Duodenal mucosa (tissue), 2 donors: ENCODE measurements around the gene EIF4G1.

Source experiments
- H3K27ac ChIP-seq: one replicate; pipeline ENCODE4 v1.7.0; 2013; ENCODE audit warnings: low read depth, low read length
- H3K27me3 ChIP-seq, 2 donors: one replicate each; pipeline ENCODE4 v1.7.0; 2013; ENCODE audit warnings: low read length in 2 of 2, control low read depth in 1 of 2; ENCODE audit not compliant: insufficient read depth in 2 of 2, control insufficient read depth in 1 of 2
- H3K36me3 ChIP-seq, 2 donors: one replicate each; pipeline ENCODE4 v1.7.0; 2013; ENCODE audit warnings: low read length in 2 of 2, control low read depth in 1 of 2; ENCODE audit not compliant: insufficient read depth in 2 of 2, control insufficient read depth in 1 of 2
- H3K4me1 ChIP-seq, 2 donors: one replicate each; pipeline ENCODE4 v1.7.0; 2013; ENCODE audit warnings: low read length in 2 of 2, control low read depth in 1 of 2; ENCODE audit not compliant: insufficient read depth in 2 of 2, control insufficient read depth in 1 of 2
- H3K4me3 ChIP-seq, 2 donors: one replicate each; pipeline ENCODE4 v1.7.0; 2013; ENCODE audit warnings: low read length in 2 of 2, low read depth in 1 of 2
- H3K9ac ChIP-seq, 2 donors: one replicate each; pipeline ENCODE4 v1.7.0; 2013; ENCODE audit warnings: low read length in 2 of 2, low read depth in 1 of 2
- H3K9me3 ChIP-seq, 2 donors: one replicate each; pipeline ENCODE4 v1.7.0; 2013; ENCODE audit warnings: low read length in 2 of 2, control low read depth in 1 of 2; ENCODE audit not compliant: control insufficient read depth in 1 of 2

The EIF4G1 gene

DNA sequence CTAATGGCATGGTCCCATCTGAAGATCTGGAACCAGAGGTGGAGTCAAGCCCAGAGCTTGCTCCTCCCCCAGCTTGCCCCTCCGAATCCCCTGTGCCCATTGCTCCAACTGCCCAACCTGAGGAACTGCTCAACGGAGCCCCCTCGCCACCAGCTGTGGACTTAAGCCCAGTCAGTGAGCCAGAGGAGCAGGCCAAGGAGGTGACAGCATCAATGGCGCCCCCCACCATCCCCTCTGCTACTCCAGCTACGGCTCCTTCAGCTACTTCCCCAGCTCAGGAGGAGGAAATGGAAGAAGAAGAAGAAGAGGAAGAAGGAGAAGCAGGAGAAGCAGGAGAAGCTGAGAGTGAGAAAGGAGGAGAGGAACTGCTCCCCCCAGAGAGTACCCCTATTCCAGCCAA, 7.3 kb downstream of the EIF4G1 start:
- Histone ChIP-seq H3K27ac (no peak overlapping the region), H3K27me3 (no peaks in the 10 kb centered on the region), H3K9ac (no peak overlapping the region), H3K9me3 (no peaks in the 10 kb centered on the region), H3K4me1 (peaks cover 34% of the 10 kb centered on the region in 2 donors), H3K4me3 (no peak overlapping the region), H3K36me3 (peaks cover 63 to 91% of the 10 kb centered on the region in 2 donors)

DNA sequence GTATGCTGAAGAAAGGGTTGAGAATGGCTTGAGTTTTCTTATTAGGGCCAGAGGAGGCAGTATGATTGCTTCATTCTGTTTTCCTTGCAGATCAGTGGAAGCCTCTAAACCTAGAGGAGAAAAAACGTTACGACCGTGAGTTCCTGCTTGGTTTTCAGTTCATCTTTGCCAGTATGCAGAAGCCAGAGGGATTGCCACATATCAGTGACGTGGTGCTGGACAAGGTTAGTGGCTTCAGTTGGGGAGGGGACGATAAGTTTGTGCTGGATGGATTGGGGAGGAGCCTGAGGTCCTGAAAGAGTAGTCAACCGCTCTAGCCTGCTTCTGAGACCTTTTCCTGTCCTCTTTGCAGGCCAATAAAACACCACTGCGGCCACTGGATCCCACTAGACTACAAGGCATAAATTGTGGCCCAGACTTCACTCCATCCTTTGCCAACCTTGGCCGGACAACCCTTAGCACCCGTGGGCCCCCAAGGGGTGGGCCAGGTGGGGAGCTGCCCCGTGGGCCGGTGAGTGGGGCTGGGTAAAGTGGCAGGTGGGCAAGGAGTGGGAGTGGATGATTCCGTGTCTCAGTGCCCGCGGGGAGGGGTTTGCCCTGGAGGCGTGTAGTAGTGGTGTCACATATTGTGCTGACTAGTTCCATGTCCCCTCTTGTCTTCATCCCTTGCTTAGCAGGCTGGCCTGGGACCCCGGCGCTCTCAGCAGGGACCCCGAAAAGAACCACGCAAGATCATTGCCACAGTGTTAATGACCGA, 8.5 kb downstream of the EIF4G1 start:
- Histone ChIP-seq H3K9me3 (no peaks in the 10 kb centered on the region), H3K9ac (no peak overlapping the region), H3K27ac (no peak overlapping the region), H3K4me1 (peaks cover 21 to 22% of the 10 kb centered on the region in 2 donors), H3K36me3 (peaks cover 75 to 91% of the 10 kb centered on the region in 2 donors), H3K27me3 (no peaks in the 10 kb centered on the region), H3K4me3 (no peak overlapping the region)

DNA sequence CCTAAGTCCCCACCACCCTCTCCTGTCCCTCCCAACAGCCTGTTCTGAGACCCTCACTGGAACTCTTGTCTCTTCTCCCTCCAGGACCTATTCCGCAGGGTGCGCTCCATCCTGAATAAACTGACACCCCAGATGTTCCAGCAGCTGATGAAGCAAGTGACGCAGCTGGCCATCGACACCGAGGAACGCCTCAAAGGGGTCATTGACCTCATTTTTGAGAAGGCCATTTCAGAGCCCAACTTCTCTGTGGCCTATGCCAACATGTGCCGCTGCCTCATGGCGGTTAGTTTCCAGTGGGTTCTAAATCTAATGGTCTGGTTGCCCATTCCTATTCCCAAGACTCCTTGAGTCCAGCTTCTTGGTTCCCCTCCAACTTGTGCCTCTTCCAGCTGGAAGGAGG, 9.3 kb downstream of the EIF4G1 start:
- Histone ChIP-seq H3K4me3 (no peak overlapping the region), H3K27ac (no peak overlapping the region), H3K4me1 (peaks cover 16 to 21% of the 10 kb centered on the region in 2 donors), H3K36me3 (peaks cover 81 to 93% of the 10 kb centered on the region in 2 donors), H3K9me3 (no peaks in the 10 kb centered on the region), H3K9ac (no peak overlapping the region), H3K27me3 (no peaks in the 10 kb centered on the region)

DNA sequence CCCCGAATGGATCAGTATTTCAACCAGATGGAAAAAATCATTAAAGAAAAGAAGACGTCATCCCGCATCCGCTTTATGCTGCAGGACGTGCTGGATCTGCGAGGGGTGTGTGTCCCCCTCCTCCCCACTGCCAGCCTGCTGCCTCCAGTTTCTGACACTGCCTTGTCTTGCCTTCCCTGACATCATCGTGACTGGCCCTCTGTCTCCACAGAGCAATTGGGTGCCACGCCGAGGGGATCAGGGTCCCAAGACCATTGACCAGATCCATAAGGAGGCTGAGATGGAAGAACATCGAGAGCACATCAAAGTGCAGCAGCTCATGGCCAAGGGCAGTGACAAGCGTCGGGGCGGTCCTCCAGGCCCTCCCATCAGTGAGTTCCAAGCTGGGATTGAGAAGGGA, 10.9 kb downstream of the EIF4G1 start:
- peaks cover 87 to 100% of the 10 kb centered on the region in 2 donors for H3K36me3 ChIP-seq
- no peak overlapping the region for H3K27ac ChIP-seq
- H3K9me3 ChIP-seq: no peaks in the 10 kb centered on the region
- H3K9ac ChIP-seq: no peak overlapping the region
- H3K4me1 ChIP-seq: peaks cover 2 to 7% of the 10 kb centered on the region in 2 donors
- no peaks in the 10 kb centered on the region for H3K27me3 ChIP-seq
- H3K4me3 ChIP-seq: no peak overlapping the region

DNA sequence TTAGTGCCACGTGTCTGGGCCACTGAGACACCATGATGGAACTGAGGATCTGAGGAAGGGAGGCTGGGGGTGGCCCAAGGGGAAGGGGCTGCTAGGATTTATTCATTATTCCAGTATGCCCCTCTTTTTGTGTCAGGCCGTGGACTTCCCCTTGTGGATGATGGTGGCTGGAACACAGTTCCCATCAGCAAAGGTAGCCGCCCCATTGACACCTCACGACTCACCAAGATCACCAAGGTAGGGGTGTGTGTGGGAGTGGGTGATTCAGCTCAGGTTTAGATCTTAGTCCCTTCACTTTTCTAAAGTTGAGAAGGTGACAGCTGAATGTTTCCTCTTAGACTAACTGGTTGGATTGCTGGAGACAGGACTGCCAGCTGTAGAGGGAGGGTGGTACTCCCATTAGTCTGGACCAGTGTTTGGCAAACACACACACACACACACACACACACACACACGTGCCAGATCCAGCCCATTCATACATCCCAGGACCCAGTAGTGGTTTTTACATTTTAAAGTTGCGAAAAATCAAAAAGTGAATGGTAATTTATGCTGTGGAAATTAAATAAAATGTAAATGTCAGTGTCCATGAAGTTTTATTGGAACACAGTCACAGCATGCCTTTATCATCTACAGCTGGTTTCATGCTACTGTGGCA, 11.4 kb downstream of the EIF4G1 start:
- no peak overlapping the region for H3K27ac ChIP-seq
- H3K4me1 ChIP-seq: peaks cover 0 to 1% of the 10 kb centered on the region in 2 donors
- H3K9me3 ChIP-seq: no peaks in the 10 kb centered on the region
- no peak overlapping the region for H3K4me3 ChIP-seq
- no peak overlapping the region for H3K9ac ChIP-seq
- H3K27me3 ChIP-seq: no peaks in the 10 kb centered on the region
- peaks cover 83 to 99% of the 10 kb centered on the region in 2 donors for H3K36me3 ChIP-seq

DNA sequence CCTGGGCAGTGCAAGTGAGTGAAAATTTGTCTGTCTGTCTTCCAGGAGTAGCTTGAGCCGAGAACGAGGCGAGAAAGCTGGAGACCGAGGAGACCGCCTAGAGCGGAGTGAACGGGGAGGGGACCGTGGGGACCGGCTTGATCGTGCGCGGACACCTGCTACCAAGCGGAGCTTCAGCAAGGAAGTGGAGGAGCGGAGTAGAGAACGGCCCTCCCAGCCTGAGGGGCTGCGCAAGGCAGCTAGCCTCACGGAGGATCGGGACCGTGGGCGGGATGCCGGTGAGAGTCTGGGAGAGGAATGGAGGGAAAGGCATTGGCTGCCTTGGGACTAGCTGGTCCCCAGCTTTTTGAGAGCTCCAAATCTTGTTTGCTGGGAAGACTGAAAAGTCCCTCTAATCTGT, 12.8 kb downstream of the EIF4G1 start:
- no peaks in the 10 kb centered on the region for H3K4me1 ChIP-seq
- no peak overlapping the region for H3K27ac ChIP-seq
- peaks cover 84 to 99% of the 10 kb centered on the region in 2 donors for H3K36me3 ChIP-seq
- no peaks in the 10 kb centered on the region for H3K27me3 ChIP-seq
- H3K9me3 ChIP-seq: no peaks in the 10 kb centered on the region
- no peak overlapping the region for H3K9ac ChIP-seq
- no peak overlapping the region for H3K4me3 ChIP-seq

DNA sequence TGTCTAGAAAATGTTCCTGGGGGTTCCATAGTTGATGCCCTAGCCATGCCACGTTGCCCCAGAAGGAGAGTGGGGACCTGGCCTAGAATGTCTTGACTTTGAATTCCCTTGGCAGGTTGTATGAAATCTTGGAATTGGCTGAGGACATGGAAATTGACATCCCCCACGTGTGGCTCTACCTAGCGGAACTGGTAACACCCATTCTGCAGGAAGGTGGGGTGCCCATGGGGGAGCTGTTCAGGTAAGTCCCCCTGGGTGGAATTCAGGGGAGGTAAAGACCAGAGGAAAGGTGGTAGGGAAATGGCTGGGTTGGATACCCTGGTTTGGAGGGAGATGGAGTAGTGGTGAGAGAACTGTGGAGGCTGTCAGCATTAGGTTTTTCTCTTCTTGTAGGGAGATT, 14.1 kb downstream of the EIF4G1 start:
- Histone ChIP-seq H3K4me3 (no peak overlapping the region), H3K9ac (no peak overlapping the region), H3K4me1 (no peaks in the 10 kb centered on the region), H3K27ac (no peak overlapping the region), H3K9me3 (no peaks in the 10 kb centered on the region), H3K36me3 (peaks cover 83 to 99% of the 10 kb centered on the region in 2 donors), H3K27me3 (no peaks in the 10 kb centered on the region)

DNA sequence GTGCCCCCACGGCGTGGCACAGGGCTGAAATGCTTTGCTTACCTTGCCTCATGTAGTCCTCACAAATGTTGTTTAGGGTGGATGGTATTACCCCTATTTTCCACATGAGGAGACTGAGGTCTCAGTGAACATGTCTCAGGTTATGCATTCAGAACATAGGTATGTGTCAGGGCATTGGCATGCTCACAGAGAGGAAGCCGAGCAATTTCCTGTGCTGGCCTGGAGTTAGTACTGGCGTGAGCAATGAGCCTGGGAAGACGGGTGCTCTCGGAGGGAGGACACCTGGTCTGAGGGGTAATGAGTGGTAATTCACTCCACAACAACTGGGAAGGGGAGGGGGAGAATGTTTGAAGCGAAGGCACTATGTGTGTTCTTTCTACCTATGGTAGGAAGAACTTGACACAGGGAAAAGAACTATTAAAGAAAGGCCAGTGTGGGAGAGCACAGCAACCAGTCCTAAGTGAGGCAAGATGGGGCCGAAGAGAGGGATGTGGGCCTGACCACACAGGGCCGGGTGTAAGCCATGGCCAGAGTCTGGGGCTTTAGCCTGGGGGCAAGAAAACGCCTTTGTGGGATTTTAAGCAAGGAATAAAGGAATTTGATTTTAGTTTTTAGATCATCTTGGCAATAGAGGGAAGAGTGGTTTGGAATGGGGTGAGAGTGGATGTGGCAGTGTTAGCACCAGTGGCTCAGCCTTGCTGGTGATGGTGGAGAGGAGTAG, 18.1 kb downstream of the EIF4G1 start:
- Histone ChIP-seq H3K36me3 (peaks cover 60 to 78% of the 10 kb centered on the region in 2 donors), H3K27ac (no peak overlapping the region), H3K4me3 (no peak overlapping the region), H3K4me1 (peaks cover 15 to 19% of the 10 kb centered on the region in 2 donors), H3K27me3 (no peaks in the 10 kb centered on the region), H3K9me3 (no peaks in the 10 kb centered on the region), H3K9ac (no peak overlapping the region)

DNA sequence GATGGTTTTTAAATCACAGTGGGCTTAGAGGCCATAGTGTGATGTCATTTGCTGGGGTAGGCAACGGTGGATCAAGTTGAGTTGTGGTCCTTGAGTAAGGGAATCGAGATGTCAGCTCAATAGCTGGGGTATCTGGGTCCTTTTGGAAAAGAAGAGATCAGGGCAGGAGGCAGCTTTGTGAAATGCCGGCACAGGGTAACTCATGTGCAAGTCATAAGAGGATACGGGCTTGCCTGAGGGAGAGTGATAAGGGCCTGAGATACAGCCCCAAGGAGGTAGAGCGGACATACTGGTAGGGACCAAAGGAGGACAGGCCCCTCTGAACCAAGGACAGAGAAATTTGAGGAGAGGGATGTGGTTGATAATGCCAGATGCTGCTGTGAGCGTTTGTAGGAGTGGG, 18.8 kb downstream of the EIF4G1 start:
- Histone ChIP-seq H3K36me3 (peaks cover 55 to 72% of the 10 kb centered on the region in 2 donors), H3K27ac (no peak overlapping the region), H3K4me3 (no peak overlapping the region), H3K27me3 (no peaks in the 10 kb centered on the region), H3K4me1 (peaks cover 15 to 26% of the 10 kb centered on the region in 2 donors), H3K9ac (no peak overlapping the region), H3K9me3 (no peaks in the 10 kb centered on the region)

DNA sequence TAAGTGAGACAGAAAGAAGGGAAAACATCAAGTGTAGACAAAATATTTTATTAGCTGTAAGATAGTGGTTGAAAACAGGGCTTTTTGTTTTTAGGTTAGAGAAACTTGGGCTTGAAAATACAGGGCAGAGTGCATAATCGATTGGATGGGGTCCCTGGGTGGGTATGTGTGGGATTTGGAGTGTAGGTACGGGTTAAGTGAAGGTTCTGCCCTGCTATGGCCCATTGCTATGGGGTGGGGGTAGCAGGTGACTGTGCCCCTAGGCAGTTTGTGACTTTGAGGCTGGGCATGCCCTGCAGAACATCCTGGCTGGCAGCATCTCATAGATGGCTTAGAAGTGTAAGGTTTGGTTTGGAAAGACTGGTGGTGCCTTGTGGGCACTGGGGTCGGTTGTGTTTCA, 19.3 kb downstream of the EIF4G1 start:
- Histone ChIP-seq H3K4me1 (peaks cover 15 to 31% of the 10 kb centered on the region in 2 donors), H3K27ac (no peak overlapping the region), H3K36me3 (peaks cover 50 to 66% of the 10 kb centered on the region in 2 donors), H3K4me3 (no peak overlapping the region), H3K9ac (no peak overlapping the region), H3K27me3 (no peaks in the 10 kb centered on the region), H3K9me3 (no peaks in the 10 kb centered on the region)
